ENCODE measurements around the gene DDB1. TPM values are rescaled to one million over a fixed set of nuclear protein-coding genes. Genes with fewer than 3 reads are reported as not detected.

DDB1 gene
- total and polyA plus RNA-seq, 2 of the 13 experiments (the other 11 are each of a cell fraction or from before 2014, with no cell fraction given): 217 to 266 TPM

- peak; percentile 85 for TF ChIP-seq ASH2L (IDR thresholded peaks at IDR 0.05; ENCODE audit: insufficient read length, low read depth, low read length)
- TF ChIP-seq SAFB2 (CRISPR knock-in tag; IDR thresholded peaks at IDR 0.05; ENCODE audit: borderline replicate concordance, low read depth): no peak; the same call in 1 of the 2 replicates
- TF ChIP-seq MXD4 (CRISPR knock-in tag; IDR thresholded peaks at IDR 0.05): peak; percentile 95
- TF ChIP-seq, protein P1, sequence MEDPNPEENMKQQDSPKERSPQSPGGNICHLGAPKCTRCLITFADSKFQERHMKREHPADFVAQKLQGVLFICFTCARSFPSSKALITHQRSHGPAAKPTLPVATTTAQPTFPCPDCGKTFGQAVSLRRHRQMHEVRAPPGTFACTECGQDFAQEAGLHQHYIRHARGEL (CRISPR knock-in tag; IDR thresholded peaks at IDR 0.05): no peak
- peak; percentile 98 for TF ChIP-seq PHF8 (CRISPR knock-in tag; IDR thresholded peaks at IDR 0.05)
- TF ChIP-seq ZNF547 (CRISPR knock-in tag; IDR thresholded peaks at IDR 0.05): peak; percentile 74; the same call in 1 of the 2 replicates
- no peak for TF ChIP-seq ZNF510 (CRISPR knock-in tag; IDR thresholded peaks at IDR 0.05; ENCODE audit: low read depth)
- no peak for TF ChIP-seq ZNF7 (CRISPR knock-in tag; IDR thresholded peaks at IDR 0.05)
- TF ChIP-seq, protein P2, sequence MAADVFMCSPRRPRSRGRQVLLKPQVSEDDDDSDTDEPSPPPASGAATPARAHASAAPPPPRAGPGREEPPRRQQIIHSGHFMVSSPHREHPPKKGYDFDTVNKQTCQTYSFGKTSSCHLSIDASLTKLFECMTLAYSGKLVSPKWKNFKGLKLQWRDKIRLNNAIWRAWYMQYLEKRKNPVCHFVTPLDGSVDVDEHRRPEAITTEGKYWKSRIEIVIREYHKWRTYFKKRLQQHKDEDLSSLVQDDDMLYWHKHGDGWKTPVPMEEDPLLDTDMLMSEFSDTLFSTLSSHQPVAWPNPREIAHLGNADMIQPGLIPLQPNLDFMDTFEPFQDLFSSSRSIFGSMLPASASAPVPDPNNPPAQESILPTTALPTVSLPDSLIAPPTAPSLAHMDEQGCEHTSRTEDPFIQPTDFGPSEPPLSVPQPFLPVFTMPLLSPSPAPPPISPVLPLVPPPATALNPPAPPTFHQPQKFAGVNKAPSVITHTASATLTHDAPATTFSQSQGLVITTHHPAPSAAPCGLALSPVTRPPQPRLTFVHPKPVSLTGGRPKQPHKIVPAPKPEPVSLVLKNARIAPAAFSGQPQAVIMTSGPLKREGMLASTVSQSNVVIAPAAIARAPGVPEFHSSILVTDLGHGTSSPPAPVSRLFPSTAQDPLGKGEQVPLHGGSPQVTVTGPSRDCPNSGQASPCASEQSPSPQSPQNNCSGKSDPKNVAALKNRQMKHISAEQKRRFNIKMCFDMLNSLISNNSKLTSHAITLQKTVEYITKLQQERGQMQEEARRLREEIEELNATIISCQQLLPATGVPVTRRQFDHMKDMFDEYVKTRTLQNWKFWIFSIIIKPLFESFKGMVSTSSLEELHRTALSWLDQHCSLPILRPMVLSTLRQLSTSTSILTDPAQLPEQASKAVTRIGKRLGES (CRISPR knock-in tag; IDR thresholded peaks at IDR 0.05; ENCODE audit: borderline replicate concordance): no peak
- no peak for TF ChIP-seq ZSCAN12 (CRISPR knock-in tag; IDR thresholded peaks at IDR 0.05)
- peak; percentile 56 for TF ChIP-seq E2F5 (CRISPR knock-in tag; conservative IDR thresholded peaks at IDR 0.05)
- peak; percentile 32; the same call in 1 of the 2 replicates for TF ChIP-seq TBX3 (IDR thresholded peaks at IDR 0.05; ENCODE audit: borderline replicate concordance)
- TF ChIP-seq FOXK2 (IDR thresholded peaks at IDR 0.05): no peak
- TF ChIP-seq ZNF609 (CRISPR knock-in tag; IDR thresholded peaks at IDR 0.05; ENCODE audit: borderline replicate concordance): peak; percentile 15; the same call in 1 of the 2 replicates
- 0 out of 2 replicates have a peak, but pooled peaks have one; percentile 32 for TF ChIP-seq ZNF75D (CRISPR knock-in tag; IDR thresholded peaks at IDR 0.05; ENCODE audit: borderline replicate concordance)
- 0 out of 2 replicates have a peak, but pooled peaks have one; percentile 45 for TF ChIP-seq MYNN (CRISPR knock-in tag; IDR thresholded peaks at IDR 0.05; ENCODE audit: low read depth)
- TF ChIP-seq, protein P3, sequence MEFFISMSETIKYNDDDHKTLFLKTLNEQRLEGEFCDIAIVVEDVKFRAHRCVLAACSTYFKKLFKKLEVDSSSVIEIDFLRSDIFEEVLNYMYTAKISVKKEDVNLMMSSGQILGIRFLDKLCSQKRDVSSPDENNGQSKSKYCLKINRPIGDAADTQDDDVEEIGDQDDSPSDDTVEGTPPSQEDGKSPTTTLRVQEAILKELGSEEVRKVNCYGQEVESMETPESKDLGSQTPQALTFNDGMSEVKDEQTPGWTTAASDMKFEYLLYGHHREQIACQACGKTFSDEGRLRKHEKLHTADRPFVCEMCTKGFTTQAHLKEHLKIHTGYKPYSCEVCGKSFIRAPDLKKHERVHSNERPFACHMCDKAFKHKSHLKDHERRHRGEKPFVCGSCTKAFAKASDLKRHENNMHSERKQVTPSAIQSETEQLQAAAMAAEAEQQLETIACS (CRISPR knock-in tag; IDR thresholded peaks at IDR 0.05): no peak
- TF ChIP-seq NBN (conservative IDR thresholded peaks at IDR 0.05): no peak
- no peak for TF ChIP-seq SCMH1 (CRISPR knock-in tag; IDR thresholded peaks at IDR 0.05; ENCODE audit: borderline replicate concordance)
Measured at GRCh38 chr11:61332797-61333549, at the start of gene DDB1, which contains the start of gene TKFC (continued).
